Activated gamma-delta T cell treated with Interleukin-2 at 50 U/mL for 16 hours (primary cell): ENCODE measurements around the gene RBM10.

ENCODE experiments used
- DNase-seq: peaks from one replicate; pipeline ENCODE4 v3.0.0-alpha.2; 2020

Gene RBM10

GRCh38 chrX:47146936-47147859, 2.2 kb downstream of the RBM10 start:
- no peak for DNase-seq

GRCh38 chrX:47148946-47149345, 3.9 kb downstream of the RBM10 start:
- no peak for DNase-seq

- DNase-seq, result no peak
These were observed 6.4 kb downstream of the RBM10 start for GRCh38 chrX:47151435-47151834.

- DNase-seq, result no peak
These were observed 11.8 kb downstream of the RBM10 start for GRCh38 chrX:47156611-47157520.

GRCh38 chrX:47158131-47158530, 13.1 kb downstream of the RBM10 start:
- DNase-seq, result no peak

- DNase-seq, result no peak
These were observed 13.8 kb downstream of the RBM10 start for GRCh38 chrX:47158781-47159180.

- no peak for DNase-seq
These were observed 15.8 kb downstream of the RBM10 start for GRCh38 chrX:47160781-47161180.

- no peak for DNase-seq
These were observed 18.0 kb downstream of the RBM10 start for GRCh38 chrX:47162927-47163583.

- no peak for DNase-seq
These were observed 19.4 kb downstream of the RBM10 start for GRCh38 chrX:47164420-47164819.

- DNase-seq, result no peak
These were observed 21.1 kb downstream of the RBM10 start for GRCh38 chrX:47166126-47166525.

- DNase-seq, result no peak
These were observed 23.6 kb downstream of the RBM10 start for GRCh38 chrX:47168495-47169073.

- no peak for DNase-seq
These were observed 24.3 kb downstream of the RBM10 start for GRCh38 chrX:47169273-47169672.

- DNase-seq, result no peak
These were observed 24.9 kb downstream of the RBM10 start for GRCh38 chrX:47169726-47170515.

GRCh38 chrX:47170861-47171692, 26.1 kb downstream of the RBM10 start:
- DNase-seq, result no peak

GRCh38 chrX:47171996-47172395, 27.0 kb downstream of the RBM10 start:
- DNase-seq, result no peak

- no peak for DNase-seq
These were observed 27.5 kb downstream of the RBM10 start for GRCh38 chrX:47172549-47172948.

GRCh38 chrX:47172971-47173792, 28.2 kb downstream of the RBM10 start:
- no peak for DNase-seq

- no peak for DNase-seq
These were observed 29.4 kb downstream of the RBM10 start for GRCh38 chrX:47174376-47174775.

- no peak for DNase-seq
These were observed 30.0 kb downstream of the RBM10 start for GRCh38 chrX:47174846-47175587.
